Epithelial cell of prostate (primary cell): ENCODE data around the gene MTX1.
"Not testable (repeated sequence)": the region's sequence is repeated elsewhere in the genome, so short reads cannot be mapped to it uniquely, and the experiment has no call there.

Experiments
- DNase-seq: peaks from one replicate; pipeline ENCODE4 v3.0.0-alpha.2; 2011; ENCODE audit warnings: low read depth, low spot score
- H3K27ac ChIP-seq: fragments of 450-650 bp; 2 replicates; pipeline ENCODE4 v1.5.1; 2017; ENCODE audit warnings: mild to moderate bottlenecking

The MTX1 gene

DNA sequence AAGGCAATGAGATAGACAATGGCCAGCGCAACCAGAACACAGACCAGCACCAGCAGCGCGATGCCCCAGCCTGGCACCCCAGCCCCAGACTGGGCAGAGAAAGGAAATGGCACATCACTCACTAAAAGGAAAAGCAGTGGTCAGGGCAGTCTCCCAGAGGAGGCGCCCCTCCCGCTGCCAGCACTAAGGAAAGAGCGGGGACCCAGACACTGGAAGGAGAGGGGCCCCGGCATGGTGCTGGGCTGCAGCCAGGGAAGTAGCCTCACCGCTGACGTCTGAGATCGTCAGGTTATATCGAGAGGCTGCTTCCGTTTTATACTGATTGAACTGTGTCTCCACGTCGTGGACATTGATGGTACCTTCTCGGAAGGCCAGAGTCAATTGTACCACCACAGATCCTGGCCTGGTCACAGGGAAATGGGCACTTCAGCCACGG is 21.0 kb upstream of the MTX1 start:
- no peak for DNase-seq

DNA sequence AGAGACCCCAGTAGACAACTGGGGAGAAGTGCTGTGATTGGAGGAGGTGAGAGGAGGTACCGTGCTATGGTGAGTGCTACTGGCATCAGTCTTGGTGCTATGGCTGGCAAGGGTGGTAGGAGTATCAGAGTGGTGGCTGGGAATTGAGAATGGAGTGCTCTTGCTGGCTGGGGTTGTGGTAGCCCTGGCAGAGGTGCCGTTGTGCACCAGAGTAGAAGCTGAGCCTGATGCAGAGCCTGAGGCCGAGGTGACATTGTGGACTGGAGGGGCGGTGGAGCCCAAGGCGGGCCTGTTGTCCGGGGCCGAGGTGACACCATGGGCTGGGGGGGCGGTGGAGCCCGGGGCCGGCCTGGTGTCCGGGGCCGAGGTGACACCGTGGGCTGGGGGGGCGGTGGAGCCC is 20.2 kb upstream of the MTX1 start:
- H3K27ac ChIP-seq: no peak overlapping the region

More for the DNA sequence above, 21.0 kb upstream of the MTX1 start:
- H3K27ac ChIP-seq: no peak overlapping the region

DNA sequence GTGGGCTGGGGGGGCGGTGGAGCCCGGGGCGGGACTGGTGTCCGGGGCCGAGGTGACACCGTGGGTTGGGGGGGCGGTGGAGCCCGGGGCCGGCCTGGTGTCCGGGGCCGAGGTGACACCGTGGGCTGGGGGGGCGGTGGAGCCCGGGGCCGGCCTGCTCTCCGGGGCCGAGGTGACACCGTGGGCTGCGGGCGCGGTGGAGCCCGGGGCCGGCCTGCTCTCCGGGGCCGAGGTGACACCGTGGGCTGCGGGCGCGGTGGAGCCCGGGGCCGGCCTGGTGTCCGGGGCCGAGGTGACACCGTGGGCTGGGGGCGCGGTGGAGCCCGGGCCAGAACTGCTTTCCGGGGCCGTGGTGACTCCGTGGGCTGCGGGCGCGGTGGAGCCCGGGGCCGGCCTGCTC is 18.6 kb upstream of the MTX1 start:
- DNase-seq, H3K27ac ChIP-seq: not testable (repeated sequence)

More for the DNA sequence above, 20.2 kb upstream of the MTX1 start:
- DNase-seq: no peak

DNA sequence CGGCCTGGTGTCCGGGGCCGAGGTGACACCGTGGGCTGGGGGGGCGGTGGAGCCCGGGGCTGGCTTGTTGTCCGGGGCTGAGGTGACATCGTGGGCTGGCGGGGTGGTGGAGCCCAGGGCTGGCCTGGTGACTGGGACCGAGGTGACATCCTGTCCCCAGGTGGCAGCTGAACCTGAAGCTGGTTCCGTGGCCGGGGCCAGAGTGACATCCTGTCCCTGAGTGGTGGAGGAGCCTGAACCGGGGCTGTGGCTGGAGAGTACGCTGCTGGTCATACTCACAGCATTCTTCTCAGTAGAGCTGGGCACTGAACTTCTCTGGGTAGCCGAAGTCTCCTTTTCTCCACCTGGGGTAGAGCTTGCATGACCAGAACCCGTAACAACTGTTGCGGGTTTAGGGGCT is 16.6 kb upstream of the MTX1 start:
- DNase-seq: no peak
- peak overlapping the region; percentile 88 for H3K27ac ChIP-seq

DNA sequence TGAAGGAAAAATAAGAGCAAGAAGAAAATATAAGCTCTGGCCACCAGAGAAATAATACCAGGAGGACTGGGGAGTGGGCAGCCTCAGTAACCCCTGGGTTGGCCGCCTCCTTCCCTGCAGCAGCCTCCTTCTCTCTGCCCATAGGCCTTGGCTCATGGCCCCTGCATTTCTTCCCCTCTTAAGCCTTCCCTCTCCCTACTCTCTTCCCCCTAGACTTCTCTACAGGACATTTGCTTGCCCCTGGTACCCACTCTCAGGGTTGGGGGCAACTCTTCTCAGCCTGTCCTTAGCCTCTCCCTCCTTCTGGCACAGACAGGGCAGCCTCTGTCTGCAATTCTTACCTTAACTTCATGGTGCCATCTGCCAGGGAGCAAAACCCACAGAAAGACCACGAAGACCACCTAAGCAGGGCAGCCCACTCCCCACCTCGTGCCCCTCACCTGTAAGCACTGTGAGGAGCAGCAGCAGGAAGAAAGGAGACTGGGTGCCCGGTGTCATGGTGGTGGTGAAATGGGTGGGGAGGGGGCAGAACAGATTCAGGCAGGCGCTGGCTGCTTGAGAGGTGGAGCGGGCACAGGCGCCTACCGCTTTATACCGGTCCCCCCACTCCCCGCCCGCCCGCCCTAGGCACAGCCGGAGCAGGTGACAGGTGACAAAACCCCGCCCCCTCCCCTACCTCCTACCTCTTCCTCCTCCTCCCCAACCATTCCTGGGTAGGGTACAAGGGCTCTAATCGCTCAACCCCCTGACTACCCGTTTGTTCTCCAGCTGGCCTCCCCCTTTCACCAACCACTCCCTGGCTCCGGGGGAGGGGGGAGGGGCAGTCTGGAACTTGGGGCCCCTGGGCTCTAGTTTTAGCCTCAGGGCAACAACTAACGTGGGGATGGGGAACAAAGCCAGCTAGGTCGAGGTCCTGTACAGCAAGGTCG is 15.9 kb upstream of the MTX1 start:
- peak overlapping the region; percentile 88 for H3K27ac ChIP-seq
- no peak for DNase-seq

DNA sequence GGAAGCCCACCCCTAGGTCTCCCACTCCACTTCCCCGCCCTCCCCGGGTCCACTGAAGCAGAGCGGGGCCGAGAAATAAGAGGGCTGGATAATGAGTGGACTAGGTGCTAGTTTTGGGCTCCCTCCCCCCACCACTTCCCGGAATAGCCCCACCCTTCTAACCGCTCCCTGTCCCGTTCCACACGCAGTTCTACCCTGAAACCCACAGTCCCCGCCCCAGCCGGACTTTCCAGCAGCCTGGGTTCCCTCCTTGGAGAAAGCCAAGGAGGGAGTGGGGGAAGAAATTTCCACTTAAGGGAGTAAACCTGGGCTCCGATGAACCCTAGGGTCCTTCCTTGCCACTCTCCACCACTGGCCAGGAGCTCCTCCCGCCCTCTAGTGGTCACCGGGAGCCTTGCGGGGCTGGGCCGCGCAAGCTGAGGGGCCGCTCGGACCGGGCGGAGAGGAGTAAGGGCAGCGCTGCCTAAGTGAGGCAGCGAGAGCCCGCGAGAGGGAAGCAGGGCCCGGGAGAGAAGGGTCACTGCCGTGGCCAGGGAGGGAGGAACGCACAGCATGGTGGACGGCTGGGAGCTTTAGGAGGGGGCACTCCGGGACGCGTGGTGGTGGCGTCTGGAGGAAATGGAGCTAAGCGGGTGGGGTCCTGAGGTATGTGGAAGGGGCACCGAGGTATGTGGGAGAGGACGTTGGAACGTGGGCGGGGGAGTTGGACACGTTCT is 15.1 kb upstream of the MTX1 start:
- DNase-seq: peak; percentile 71
- peak overlapping the region; percentile 88 for H3K27ac ChIP-seq

DNA sequence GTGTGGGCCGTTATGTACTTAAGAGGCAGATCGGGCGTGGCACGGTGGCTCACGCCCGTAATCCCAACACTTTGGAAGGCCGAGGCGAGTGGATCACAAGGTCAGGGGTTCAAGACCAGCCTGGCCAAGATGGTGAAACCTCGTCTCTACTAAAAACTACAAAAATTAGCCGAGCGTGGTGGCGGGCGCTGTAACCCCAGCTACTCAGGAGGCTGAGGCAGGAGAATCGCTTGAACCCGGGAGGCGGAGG is 14.6 kb upstream of the MTX1 start:
- H3K27ac ChIP-seq: peak overlapping the region; percentile 88
- DNase-seq: not testable (repeated sequence)

DNA sequence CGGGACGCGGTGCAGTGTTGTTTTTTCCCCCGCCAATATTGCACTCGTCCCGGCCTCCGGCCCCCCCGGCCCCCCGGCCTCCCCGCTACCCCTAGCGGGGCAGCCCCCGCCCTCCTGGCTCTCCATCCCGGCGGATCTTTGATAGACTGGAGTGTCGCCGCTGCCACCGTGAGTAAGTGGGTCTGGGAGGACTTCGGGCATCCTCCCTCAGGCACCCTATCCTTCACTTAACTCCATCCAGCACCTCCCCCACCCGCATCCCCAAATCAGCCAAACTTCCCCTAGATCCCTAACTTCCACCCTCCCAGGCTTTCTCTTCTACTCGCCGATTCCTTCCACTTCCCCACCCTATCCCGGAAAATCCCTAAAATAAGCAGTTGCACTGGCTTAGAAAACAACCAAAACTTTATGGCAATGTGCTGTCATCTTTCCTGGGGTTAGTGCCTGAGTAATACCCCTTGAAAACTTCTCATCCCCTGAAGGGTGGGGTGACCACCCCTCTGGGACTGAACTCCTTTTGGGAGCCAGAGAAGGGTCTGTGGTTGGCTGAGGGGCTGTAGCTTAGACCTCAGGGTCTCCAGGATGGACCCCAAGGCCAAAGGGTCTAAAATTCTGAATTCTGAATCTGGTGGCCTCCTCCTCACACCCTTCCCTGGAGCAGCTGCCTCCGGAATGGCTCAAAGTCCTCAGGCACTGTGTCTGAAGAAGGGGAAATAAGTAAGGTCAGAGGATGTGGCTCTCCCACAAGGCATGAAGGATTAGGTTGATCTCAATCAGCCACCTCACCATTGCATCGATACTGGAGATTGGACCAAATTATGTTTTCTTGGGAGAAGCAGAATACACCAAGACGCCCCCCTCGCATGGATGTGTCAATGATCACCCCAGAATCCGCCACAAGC is 13.0 kb upstream of the MTX1 start:
- no peak for DNase-seq
- H3K27ac ChIP-seq: no peak overlapping the region

DNA sequence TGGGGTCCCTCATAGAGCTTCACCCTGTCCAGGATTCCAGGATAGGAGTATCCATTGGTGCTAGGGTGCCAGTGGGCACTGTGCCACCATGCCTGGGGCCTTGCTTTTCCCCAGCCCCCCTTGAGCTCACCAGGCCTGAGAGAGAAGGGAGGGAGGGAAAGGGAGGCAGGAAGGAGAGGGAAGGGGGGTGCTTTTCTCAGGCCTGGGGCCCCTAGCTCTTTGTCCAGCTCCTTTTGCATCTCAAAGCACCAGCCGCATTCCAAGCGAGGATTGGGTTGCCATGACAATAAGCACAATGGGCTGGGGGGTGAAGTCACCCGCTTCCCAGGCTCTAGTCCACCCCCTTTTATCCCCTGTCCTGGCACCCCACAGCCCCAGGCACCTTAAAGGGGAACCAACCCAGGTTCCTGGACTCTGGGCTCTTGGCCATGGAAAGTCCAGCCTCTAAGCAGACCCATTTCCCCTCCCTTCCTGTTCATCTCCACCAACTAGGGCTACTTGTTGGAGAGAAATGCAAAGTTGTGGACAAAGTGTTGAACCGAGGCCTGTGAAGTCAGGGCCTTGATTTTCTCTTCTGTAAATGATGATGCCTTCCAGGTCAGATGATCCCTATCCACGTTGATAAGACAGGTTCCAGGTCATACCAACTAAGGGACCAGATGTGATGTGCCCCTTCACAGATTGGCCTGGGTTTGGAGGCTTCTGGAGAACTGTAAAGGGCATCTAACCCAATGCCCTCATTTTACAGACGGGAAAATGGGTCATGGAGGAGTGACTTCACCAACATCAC is 12.2 kb upstream of the MTX1 start:
- no peak overlapping the region for H3K27ac ChIP-seq

DNA sequence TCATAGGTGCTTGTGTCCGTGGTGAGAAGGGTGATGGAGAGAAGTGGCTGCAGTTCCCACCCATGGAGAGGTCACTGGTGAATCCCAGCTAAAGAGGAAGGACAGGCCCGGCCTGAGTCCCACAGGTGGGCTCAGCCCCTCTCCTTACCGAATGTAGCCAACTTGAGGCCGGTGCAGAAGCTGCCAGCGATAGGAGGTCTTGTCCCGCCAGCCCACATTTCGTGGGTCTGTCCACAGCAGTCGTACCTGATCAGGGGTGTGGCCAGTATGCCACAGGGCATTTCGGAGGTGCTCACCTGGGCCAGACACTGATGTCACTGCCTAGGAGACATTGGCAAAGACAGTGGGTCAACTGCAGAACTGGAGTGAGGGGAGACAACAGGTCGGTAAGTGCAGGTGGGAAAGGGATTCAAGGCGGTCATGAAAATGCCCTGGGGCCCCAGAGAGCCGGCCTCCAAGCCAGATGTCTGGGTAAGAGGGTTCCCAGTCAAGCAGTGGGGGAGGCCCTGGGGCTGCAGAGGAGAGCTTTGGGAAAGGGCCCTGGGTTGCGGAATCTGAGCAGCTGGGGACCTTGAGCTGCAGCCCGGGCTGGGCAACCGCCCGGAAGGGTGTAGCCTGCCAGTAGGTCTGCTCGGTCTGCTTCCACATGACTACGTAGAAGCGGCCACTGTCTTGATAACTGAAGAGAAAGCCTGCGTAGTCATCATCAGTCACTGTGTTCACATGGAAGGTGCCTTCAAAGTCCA is 11.4 kb upstream of the MTX1 start:
- no peak overlapping the region for H3K27ac ChIP-seq
- DNase-seq: no peak

More for the DNA sequence above, 12.2 kb upstream of the MTX1 start:
- DNase-seq: no peak

DNA sequence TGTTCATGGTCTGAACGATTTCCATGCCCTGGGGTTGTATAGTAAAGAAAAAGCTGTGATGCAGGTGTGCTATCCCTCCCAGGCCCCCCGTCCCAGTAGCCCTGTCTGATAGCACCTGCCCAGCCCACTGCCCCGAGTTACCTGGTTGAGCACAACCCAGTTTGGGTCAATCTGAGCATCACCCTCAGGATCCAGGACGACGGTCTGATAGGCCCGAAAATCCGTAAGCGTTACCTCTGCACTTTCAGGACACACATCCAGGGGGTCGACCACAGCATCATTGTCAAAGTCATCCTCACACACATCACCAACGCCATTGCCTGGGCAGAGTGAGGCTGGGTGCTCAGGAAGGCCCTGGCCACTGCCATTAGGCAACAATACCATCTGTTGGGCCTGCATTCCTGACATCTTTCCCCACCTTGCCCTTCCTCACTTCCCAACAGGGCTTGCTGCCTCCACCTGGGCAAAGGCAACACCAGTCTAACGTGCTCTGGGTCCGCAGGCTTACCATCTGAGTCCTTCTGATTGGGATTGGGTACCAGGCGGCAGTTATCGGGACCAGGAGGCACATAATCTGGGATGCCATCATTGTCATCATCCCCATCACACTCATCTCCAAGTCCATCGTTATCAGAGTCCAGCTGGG is 10.5 kb upstream of the MTX1 start:
- no peak for DNase-seq
- H3K27ac ChIP-seq: no peak overlapping the region

DNA sequence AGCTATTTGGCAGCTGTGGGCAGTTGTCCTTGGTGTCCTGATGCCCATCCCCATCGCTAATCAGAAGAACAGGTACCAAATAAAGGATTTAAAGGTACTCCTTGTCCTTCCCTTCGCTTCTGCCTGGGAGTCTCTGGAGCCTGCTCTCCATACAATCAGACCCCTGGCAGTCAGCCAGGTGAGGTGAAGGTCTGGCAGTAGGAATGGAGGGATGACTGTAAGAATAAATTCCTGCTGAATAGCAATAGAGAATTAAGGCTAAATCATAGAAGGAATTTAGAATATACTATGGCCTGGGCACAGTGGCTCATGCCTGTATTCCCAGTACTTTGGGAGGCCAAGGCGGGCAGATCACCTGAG is 10.0 kb upstream of the MTX1 start:
- no peak overlapping the region for H3K27ac ChIP-seq
- DNase-seq: no peak

DNA sequence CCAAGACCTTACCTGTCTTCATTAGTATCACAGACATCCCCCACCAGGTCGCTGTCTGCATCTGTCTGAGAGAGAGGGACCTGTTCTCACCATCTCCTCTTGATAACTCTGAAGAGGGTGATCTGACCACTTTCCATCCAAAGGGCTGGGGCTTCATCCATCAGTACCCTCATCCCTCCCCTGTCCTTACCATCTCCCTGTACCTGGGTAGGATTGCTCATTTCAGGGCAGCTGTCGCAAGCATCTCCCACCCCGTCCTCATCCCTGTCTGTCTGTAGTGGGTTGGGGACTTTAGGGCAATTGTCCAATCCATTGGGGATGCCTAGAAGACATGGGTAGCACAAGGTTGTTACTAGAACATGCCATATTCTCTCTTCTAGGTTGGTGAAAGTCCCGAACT is 8.7 kb upstream of the MTX1 start:
- no peak for DNase-seq
- no peak overlapping the region for H3K27ac ChIP-seq

DNA sequence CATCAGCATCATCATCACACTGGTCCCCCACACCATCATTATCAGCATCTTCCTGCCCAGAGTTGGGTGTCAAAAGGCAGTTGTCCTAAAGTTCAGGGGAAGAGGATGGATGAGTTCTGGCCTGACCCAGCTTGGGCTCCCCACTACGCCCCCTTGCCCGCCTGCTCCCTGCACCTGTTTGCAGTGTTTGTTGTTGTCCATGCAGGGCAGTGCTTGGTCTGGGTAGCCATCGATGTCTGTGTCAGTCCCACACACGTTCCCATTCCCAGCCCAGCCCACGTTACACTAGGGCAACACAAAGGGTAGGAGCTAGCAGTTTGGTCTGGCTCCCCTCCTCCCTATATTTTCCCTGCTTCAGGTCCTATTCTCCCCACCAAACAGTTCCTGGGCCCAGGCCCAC is 7.6 kb upstream of the MTX1 start:
- no peak for DNase-seq
- H3K27ac ChIP-seq: no peak overlapping the region

DNA sequence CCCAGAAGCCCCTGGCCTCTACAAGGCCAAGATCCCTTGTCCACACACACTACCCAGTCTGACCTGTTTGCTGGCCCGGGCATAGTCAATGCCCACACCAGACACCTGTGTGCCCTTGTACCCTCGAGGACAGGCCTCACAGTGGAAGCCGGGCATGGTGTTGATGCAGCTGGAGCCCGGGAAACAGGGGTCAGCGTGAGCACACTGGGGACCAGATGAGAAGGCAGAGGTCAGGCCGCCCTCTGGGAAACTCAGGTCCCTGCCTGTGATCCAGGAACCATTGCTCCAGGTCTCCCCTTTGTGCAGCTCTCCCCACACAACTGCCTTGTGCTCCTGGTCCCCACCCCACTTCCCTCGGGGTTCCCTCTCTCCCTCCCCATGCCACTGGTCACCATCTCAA is 6.3 kb upstream of the MTX1 start:
- H3K27ac ChIP-seq: no peak overlapping the region
- DNase-seq: no peak

DNA sequence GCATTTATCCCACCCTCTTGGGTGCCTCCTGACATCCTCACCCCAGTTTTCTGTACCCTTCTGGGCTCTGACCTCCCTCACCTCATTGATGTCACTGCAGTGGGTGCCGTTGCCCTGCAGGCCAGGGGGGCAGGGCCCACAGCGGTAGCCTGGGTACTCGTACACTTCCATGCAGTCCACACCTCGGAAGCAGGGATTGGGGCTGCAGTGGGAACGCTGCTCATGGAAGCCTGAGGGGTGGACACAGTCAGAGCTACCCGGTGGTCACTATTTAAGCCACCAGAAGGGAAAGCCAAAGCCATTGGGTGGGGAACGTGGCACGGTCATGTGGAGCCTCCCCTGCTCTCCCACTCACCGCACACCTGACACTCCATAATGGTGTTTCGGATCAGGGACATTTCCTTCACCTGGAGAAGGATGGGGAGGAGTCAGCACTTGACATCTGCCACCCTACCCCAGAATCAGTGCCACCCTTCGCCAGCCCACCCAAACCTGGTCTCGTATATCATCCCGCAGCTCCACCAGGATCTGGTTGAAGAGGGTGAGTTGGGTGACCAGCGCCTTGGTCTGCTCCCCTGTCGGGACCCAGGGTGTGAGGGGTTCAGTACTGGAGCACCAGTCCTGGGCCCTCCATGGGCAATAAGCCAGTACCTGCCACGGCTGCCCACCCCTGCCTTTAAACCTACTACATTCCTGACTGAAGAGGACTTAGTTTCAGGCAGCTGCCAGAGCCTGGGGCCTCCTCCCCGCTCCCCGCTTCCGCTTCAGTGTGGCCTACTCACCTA is 5.6 kb upstream of the MTX1 start:
- DNase-seq: no peak
- no peak overlapping the region for H3K27ac ChIP-seq

DNA sequence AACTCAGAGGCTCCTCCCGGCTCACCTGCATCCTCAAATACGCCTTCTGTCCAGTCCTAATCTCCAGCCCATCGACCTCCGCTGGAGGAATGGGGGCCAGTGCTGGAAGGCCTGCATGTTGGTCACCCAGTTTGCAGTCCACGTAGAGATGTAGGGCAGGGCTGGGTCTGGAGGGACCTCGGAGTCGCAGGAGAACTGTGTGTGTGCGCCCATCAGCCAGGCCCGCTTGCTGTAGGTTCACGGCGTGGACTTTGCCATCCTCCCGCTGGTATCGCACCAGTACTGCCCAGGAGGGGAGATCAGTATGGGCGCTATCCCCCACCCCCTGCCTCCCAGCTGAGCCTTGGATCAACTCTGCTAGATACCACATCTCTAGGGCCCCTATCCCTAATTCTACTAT is 3.5 kb upstream of the MTX1 start:
- DNase-seq: no peak
- no peak overlapping the region for H3K27ac ChIP-seq

DNA sequence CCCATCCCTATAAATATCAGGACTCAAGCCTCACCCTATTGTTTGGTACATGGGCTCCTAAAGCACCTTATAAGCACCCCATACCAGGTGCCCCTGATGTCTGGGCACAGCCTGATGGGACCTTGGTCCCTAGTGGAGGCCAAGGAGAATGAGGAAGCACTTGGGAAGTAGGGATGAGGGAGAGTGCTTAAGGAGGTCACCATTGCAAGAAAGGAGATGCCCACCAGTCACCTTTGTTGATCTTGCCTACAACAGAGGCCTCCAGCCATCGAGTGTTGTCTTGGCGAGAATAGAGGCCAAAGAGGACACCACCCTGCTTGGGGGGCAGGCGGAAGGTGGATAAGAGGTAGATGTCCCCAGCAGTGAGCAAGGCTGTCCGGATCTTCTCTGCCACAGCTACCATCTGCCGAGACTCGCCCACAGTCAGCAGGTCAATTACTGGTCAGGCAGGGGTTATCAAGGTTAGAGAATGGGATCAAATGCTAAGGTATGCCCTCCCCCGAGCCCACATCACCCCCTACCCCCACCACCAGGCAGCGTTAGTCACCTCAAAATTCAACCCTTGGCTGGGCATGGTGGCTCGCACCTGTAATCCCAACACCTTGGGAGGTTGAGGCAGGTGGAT is 2.4 kb upstream of the MTX1 start:
- H3K27ac ChIP-seq: no peak overlapping the region
- DNase-seq: no peak
